Hepatocyte (in vitro differentiated cells): ENCODE measurements around the gene SLC8A1. TPM values are rescaled to one million over a fixed set of nuclear protein-coding genes. Genes with fewer than 3 reads are reported as not detected.

ENCODE experiments used
- DNase-seq: peaks from one replicate; pipeline ENCODE4 v3.0.0-alpha.2; 2016; ENCODE audit warnings: low spot score
- H2AFZ ChIP-seq: fragments of 200-600 bp; sonication (generic); 2 replicates; pipeline ENCODE4 v1.6.0; 2016; ENCODE audit warnings: antibody characterized with exemption, mild to moderate bottlenecking
- H3K27ac ChIP-seq: fragments of 200-600 bp; sonication (generic); 2 replicates; pipeline ENCODE4 v1.5.1; 2016; ENCODE audit warnings: mild to moderate bottlenecking
- H3K27me3 ChIP-seq: fragments of 200-600 bp; sonication (generic); 2 replicates; pipeline ENCODE4 v1.6.1; 2016
- H3K36me3 ChIP-seq: fragments of 200-600 bp; sonication (generic); replicated peaks from 2 replicates; pipeline ENCODE4 v1.5.1; 2016; ENCODE audit warnings: low read depth; ENCODE audit not compliant: insufficient read depth
- H3K4me1 ChIP-seq: fragments of 200-600 bp; sonication (generic); 2 replicates; pipeline ENCODE4 v1.5.1; 2016; ENCODE audit warnings: mild to moderate bottlenecking, moderate library complexity; ENCODE audit not compliant: insufficient read depth
- H3K4me2 ChIP-seq: fragments of 200-600 bp; sonication (generic); 2 replicates; pipeline ENCODE4 v1.6.0; 2016
- H3K4me3 ChIP-seq: fragments of 200-600 bp; sonication (generic); 2 replicates; pipeline ENCODE4 v1.5.1; 2016; ENCODE audit warnings: mild to moderate bottlenecking
- H3K79me2 ChIP-seq: fragments of 200-600 bp; sonication (generic); 2 replicates; pipeline ENCODE4 v1.6.0; 2017; ENCODE audit warnings: mild to moderate bottlenecking
- H3K9me2 ChIP-seq: fragments of 200-600 bp; sonication (generic); replicated peaks from 2 replicates; pipeline ENCODE4 v1.6.0; 2017; ENCODE audit warnings: mild to moderate bottlenecking; ENCODE audit not compliant: insufficient read depth
- H3K9me3 ChIP-seq: fragments of 200-600 bp; sonication (generic); 2 replicates; pipeline ENCODE4 v1.5.1; 2016; ENCODE audit warnings: low read depth, mild to moderate bottlenecking
- H4K20me1 ChIP-seq: fragments of 200-600 bp; sonication (generic); 2 replicates; pipeline ENCODE4 v1.6.0; 2016; ENCODE audit warnings: mild to moderate bottlenecking; ENCODE audit not compliant: insufficient read depth, poor library complexity, severe bottlenecking
- EZH2 ChIP-seq: fragments of 200-600 bp; sonication (generic); IDR thresholded peaks from 2 replicates; pipeline ENCODE4 v1.6.1; 2016; ENCODE audit warnings: antibody characterized with exemption, mild to moderate bottlenecking, borderline replicate concordance
- EZH2phosphoT487 ChIP-seq: fragments of 200-600 bp; sonication (generic); IDR thresholded peaks from one replicate; pipeline ENCODE4 v1.6.1; 2018; ENCODE audit warnings: antibody characterized with exemption, mild to moderate bottlenecking, low read depth, moderate library complexity; ENCODE audit not compliant: unreplicated experiment, severe bottlenecking
- WGBS: methylation state at CpG from one replicate; pipeline ENCODE4 v1.1.6; 2016; ENCODE audit warnings: low lambda C conversion rate; ENCODE audit errors: missing lambda C conversion rate; 5-methylcytosine and 5-hydroxymethylcytosine counted together
- polyA plus RNA-seq: library from polyadenylated mRNA; unstranded; fragments of >200 nt; fragmentation: Nextera tagmentation; extraction: Ambion mirVana; gene quantifications from 2 replicates; pipeline ENCODE4 v1.2.1, GENCODE V29; 2016
- total RNA-seq: library from RNA; depleted of rRNA; stranded (reverse); fragments of >200 nt; gene quantifications from 2 replicates; pipeline ENCODE4 v1.2.3, GENCODE V29; 2014
- TF ChIP-seq, protein P1 (sequence below): fragments of 200-600 bp; sonication (generic); IDR thresholded peaks from 2 replicates; pipeline ENCODE4 v1.5.1; 2016; ENCODE audit warnings: antibody characterized with exemption, mild to moderate bottlenecking; ENCODE audit not compliant: poor library complexity

The SLC8A1 gene
- total and polyA plus RNA-seq, 2 experiments from 2014 or later: 2.2 to 8.9 TPM

DNA sequence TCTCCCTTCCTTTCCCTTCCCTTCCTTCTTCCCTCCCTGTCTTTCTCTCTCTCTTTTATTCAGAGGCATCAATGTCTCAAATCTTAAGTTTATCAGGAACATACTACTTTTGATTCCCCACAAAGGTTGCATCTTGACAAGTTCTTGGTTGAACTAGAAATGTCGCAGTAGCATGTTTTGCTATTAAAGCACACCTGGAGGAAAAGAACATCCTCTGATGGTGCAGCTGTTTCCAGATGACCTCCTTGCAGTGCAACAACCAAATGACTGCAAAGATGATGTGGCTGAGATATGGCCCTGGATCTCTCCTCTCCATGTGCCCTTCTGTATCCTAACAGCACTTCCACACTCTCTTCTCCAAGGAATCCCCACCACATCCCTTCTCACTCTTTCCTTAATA, 127.2 kb downstream of the SLC8A1 start:
- 90% methylated on average over 1 of the region's 1 CpG for WGBS
- no peak overlapping the region for H3K4me2 ChIP-seq
- no peaks in the 10 kb centered on the region for H4K20me1 ChIP-seq
- no peak for DNase-seq
- H3K27ac ChIP-seq: no peak overlapping the region
- H3K27me3 ChIP-seq: no peaks in the 10 kb centered on the region
- H3K9me3 ChIP-seq: no peaks in the 10 kb centered on the region
- no peaks in the 10 kb centered on the region for H3K79me2 ChIP-seq
- H3K4me3 ChIP-seq: no peak overlapping the region
- TF ChIP-seq, protein P1, sequence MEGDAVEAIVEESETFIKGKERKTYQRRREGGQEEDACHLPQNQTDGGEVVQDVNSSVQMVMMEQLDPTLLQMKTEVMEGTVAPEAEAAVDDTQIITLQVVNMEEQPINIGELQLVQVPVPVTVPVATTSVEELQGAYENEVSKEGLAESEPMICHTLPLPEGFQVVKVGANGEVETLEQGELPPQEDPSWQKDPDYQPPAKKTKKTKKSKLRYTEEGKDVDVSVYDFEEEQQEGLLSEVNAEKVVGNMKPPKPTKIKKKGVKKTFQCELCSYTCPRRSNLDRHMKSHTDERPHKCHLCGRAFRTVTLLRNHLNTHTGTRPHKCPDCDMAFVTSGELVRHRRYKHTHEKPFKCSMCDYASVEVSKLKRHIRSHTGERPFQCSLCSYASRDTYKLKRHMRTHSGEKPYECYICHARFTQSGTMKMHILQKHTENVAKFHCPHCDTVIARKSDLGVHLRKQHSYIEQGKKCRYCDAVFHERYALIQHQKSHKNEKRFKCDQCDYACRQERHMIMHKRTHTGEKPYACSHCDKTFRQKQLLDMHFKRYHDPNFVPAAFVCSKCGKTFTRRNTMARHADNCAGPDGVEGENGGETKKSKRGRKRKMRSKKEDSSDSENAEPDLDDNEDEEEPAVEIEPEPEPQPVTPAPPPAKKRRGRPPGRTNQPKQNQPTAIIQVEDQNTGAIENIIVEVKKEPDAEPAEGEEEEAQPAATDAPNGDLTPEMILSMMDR: no peak
- TF ChIP-seq EZH2 (no peak), EZH2phosphoT487 (no peak)
- peaks cover 5% of the 10 kb centered on the region for H3K4me1 ChIP-seq
- no peaks in the 10 kb centered on the region for H3K36me3 ChIP-seq
- no peaks in the 10 kb centered on the region for H3K9me2 ChIP-seq
- H2AFZ ChIP-seq: no peak overlapping the region

DNA sequence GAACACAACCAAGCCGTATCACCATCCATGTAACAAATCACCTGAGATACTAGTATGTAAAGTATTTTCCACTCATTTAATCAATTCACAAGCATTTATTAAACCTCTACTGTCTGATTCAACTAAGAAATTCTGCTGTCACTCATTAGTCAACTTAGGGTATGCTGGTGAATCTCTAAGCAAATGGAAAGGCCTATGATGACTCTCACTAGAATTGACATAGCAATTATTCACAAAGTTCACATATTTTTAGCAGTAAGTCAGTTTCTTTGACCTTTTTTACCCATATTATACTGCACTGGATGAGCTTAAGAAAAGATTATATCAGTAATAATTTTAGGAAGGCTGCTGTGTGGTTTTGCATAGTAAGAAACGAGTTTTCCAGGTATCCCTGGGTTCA, 130.1 kb downstream of the SLC8A1 start:
- H3K4me3 ChIP-seq: no peak overlapping the region
- no peak overlapping the region for H3K4me2 ChIP-seq
- TF ChIP-seq EZH2phosphoT487 (no peak), EZH2 (no peak)
- TF ChIP-seq, protein P1: no peak
- H3K27ac ChIP-seq: no peak overlapping the region
- no peak overlapping the region for H2AFZ ChIP-seq
- no peaks in the 10 kb centered on the region for H4K20me1 ChIP-seq
- H3K36me3 ChIP-seq: no peaks in the 10 kb centered on the region
- no peaks in the 10 kb centered on the region for H3K4me1 ChIP-seq
- no peaks in the 10 kb centered on the region for H3K9me2 ChIP-seq
- H3K27me3 ChIP-seq: no peaks in the 10 kb centered on the region
- H3K79me2 ChIP-seq: no peaks in the 10 kb centered on the region
- no peak for DNase-seq
- H3K9me3 ChIP-seq: no peaks in the 10 kb centered on the region
- WGBS: 88% methylated on average over 2 of the region's 2 CpGs

DNA sequence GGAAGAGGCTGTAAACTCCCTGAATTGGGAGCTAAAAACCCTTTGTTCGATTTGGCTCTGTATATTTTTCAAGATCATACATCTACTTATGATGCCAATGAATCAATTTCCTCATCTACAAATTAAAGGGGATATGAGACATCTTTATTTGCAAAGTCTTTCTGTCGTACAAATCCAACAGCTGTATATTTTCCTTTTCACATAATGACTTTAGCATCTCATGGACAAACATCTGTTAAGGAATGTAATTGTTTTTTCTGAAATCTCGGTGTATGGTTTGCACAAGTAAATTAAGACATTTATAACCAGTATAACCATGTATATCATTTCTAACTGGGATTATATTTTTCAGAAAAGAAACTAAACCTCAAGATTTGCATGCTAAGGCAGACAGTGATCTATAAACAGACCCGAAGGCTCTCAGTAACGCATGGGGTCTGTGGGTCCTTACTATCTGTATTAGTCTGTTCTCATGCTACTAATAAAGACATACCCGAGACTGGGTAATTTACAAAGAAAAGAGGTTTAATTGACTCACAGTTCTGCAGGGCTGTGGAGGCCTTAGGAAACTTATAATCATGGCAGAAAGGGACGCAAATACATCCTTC, 130.8 kb downstream of the SLC8A1 start:
- no peak overlapping the region for H3K4me3 ChIP-seq
- H3K4me1 ChIP-seq: no peaks in the 10 kb centered on the region
- H3K9me2 ChIP-seq: no peaks in the 10 kb centered on the region
- DNase-seq: no peak
- no peaks in the 10 kb centered on the region for H3K79me2 ChIP-seq
- no peaks in the 10 kb centered on the region for H3K36me3 ChIP-seq
- no peaks in the 10 kb centered on the region for H4K20me1 ChIP-seq
- WGBS: 80% methylated on average over 7 of the region's 7 CpGs
- TF ChIP-seq, protein P1: no peak
- no peak for TF ChIP-seq EZH2
- TF ChIP-seq EZH2phosphoT487: no peak
- H3K4me2 ChIP-seq: no peak overlapping the region
- H2AFZ ChIP-seq: no peak overlapping the region
- no peak overlapping the region for H3K27ac ChIP-seq
- no peaks in the 10 kb centered on the region for H3K27me3 ChIP-seq
- no peaks in the 10 kb centered on the region for H3K9me3 ChIP-seq

DNA sequence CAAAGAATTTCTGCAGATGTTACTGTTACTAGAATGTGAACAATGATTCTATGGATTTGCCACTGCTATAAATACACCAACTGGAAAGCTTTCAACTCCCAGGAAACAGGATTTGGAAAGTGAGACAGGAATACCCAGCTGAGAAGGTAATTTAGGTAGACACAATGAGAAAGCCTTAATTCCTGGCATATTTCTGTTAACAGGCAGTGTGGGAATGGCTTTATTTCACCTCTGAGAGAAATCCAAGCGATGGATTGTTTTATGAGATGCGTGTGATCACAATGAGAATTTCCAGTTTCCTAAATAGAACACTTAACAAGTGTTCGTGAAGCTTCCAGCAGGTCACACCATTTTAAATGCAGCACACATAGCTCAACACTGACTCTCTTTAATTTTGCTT, 133.0 kb downstream of the SLC8A1 start:
- H3K27me3 ChIP-seq: no peaks in the 10 kb centered on the region
- WGBS: 86% methylated on average over 3 of the region's 3 CpGs
- H3K36me3 ChIP-seq: no peaks in the 10 kb centered on the region
- no peaks in the 10 kb centered on the region for H3K9me2 ChIP-seq
- H2AFZ ChIP-seq: no peak overlapping the region
- H3K9me3 ChIP-seq: no peaks in the 10 kb centered on the region
- H3K79me2 ChIP-seq: no peaks in the 10 kb centered on the region
- no peak for DNase-seq
- no peak overlapping the region for H3K4me3 ChIP-seq
- H4K20me1 ChIP-seq: no peaks in the 10 kb centered on the region
- H3K4me1 ChIP-seq: no peaks in the 10 kb centered on the region
- no peak overlapping the region for H3K27ac ChIP-seq
- TF ChIP-seq EZH2 (no peak), EZH2phosphoT487 (no peak)
- TF ChIP-seq, protein P1: no peak
- H3K4me2 ChIP-seq: no peak overlapping the region
